ENCODE data around the gene FEM1C.

The FEM1C gene

DNA sequence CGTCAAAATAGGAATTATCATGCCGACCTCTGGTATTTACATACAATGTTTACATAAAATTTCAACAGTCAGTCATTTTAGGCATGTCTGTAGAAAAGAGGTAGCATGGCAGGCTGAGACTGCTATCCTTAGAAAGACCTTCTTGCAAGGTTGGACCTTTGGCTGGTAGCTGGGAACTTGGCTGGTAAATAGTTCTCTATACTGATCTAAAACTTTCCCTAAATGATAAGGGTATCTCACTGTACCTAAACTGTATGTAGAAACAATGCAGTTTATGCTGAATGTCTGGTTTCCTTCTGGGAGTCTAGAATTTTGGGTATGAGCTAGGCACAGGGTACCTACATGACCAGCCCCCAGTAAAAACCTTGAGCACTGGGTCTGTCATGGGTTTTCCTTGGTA, 18.0 kb downstream of the FEM1C start:
- Histone ChIP-seq H3K27ac (no peak overlapping the region), H3K4me3 (no peak overlapping the region), H3K9me3 (ENCODE audit: low read depth, low read length) (no peaks in the 10 kb centered on the region), H3K9ac (ENCODE audit: insufficient read length) (no peak overlapping the region), H3K36me3 (ENCODE audit: insufficient read depth, low read length) (peaks cover 53% of the 10 kb centered on the region)
- TF ChIP-seq FOXP2 (optimal IDR thresholded peaks at IDR 0.05; ENCODE audit: control extremely low read depth, extremely low read length, insufficient read depth) (no peak), POLR2AphosphoS5 (IDR thresholded peaks at IDR 0.05; ENCODE audit: borderline replicate concordance, low read depth, low read length) (no peak), EZH2 (IDR thresholded peaks at IDR 0.05) (no peak)
- no peak for DNase-seq (ENCODE audit: low read depth, low spot score)

DNA sequence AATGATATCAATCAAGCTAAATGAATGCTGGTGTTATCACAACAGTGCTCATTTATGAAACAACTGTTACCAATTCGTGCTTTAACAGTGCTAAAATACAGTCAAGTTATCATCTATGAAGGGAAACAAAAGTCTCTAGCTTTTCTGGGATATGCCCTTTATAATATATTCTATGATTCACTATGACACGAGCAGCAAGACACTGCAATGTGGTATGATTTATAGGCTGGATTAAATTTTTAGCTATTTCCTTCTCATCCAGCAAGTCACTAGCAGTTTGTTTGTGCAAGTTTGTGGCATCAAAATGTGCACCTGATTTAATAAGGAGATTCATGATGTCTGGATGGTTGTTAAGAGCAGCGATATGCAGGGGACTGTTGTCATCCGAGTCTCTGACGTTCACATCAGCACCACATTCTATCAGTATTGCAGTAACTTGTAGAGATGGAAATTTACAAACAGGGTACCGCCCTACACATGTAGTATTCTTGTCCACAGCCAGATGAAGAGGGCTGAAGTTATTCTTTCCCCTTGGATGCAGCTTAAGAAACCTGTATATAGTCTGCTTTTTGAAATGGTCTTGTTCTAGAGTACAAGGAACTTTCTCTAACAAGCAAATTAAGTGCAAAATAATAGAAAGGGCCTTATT, 20.3 kb downstream of the FEM1C start:
- H3K9me3 ChIP-seq (ENCODE audit: low read depth, low read length), result no peaks in the 10 kb centered on the region

GRCh38 chr5:115522832-115523403, 21.7 kb downstream of the FEM1C start:
- Histone ChIP-seq H3K9ac (ENCODE audit: insufficient read length) (no peak overlapping the region), H3K27ac (no peak overlapping the region), H3K9me3 (ENCODE audit: low read depth, low read length) (no peaks in the 10 kb centered on the region), H3K4me3 (no peak overlapping the region), H3K36me3 (ENCODE audit: insufficient read depth, low read length) (peaks cover 50% of the 10 kb centered on the region)
- TF ChIP-seq FOXP2 (optimal IDR thresholded peaks at IDR 0.05; ENCODE audit: control extremely low read depth, extremely low read length, insufficient read depth) (no peak), EZH2 (IDR thresholded peaks at IDR 0.05) (no peak), POLR2AphosphoS5 (IDR thresholded peaks at IDR 0.05; ENCODE audit: borderline replicate concordance, low read depth, low read length) (no peak)
- no peak for DNase-seq (ENCODE audit: low read depth, low spot score)

More for the DNA sequence above, 20.3 kb downstream of the FEM1C start:
- no peak overlapping the region for H3K9ac ChIP-seq (ENCODE audit: insufficient read length)
- no peak for DNase-seq (ENCODE audit: low read depth, low spot score)
- no peak for TF ChIP-seq POLR2AphosphoS5 (IDR thresholded peaks at IDR 0.05; ENCODE audit: borderline replicate concordance, low read depth, low read length)
- no peak for TF ChIP-seq EZH2 (IDR thresholded peaks at IDR 0.05)
- TF ChIP-seq FOXP2 (optimal IDR thresholded peaks at IDR 0.05; ENCODE audit: control extremely low read depth, extremely low read length, insufficient read depth), result no peak
- peaks cover 53% of the 10 kb centered on the region for H3K36me3 ChIP-seq (ENCODE audit: insufficient read depth, low read length)
- H3K4me3 ChIP-seq, result no peak overlapping the region
- H3K27ac ChIP-seq, result no peak overlapping the region

DNA sequence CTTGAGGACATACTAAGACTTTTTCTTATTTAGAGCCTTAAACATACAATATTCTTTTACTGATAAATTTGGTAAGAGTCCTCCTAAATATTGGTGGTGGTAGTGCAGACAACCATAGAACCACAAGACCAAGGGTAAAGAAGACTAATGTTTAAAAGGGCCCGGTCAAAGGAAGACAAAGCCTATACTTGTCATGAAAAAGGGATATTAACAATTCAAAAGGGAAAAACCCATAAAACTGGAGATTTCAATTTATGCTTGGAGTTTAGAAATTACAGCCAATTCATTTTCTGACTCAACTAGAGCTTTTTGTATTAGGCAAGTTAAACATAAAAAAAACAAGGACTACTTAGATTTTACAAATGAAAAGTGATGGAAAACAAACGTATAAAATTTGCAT, 24.4 kb downstream of the FEM1C start:
- TF ChIP-seq FOXP2 (optimal IDR thresholded peaks at IDR 0.05; ENCODE audit: control extremely low read depth, extremely low read length, insufficient read depth) (no peak), EZH2 (IDR thresholded peaks at IDR 0.05) (no peak), POLR2AphosphoS5 (IDR thresholded peaks at IDR 0.05; ENCODE audit: borderline replicate concordance, low read depth, low read length) (no peak)
- Histone ChIP-seq H3K9me3 (ENCODE audit: low read depth, low read length) (no peaks in the 10 kb centered on the region), H3K4me3 (no peak overlapping the region), H3K36me3 (ENCODE audit: insufficient read depth, low read length) (peaks cover 41% of the 10 kb centered on the region), H3K9ac (ENCODE audit: insufficient read length) (no peak overlapping the region), H3K27ac (no peak overlapping the region)
- DNase-seq (ENCODE audit: low read depth, low spot score), result no peak

GRCh38 chr5:115516372-115516771, 28.2 kb downstream of the FEM1C start:
- TF ChIP-seq POLR2AphosphoS5 (IDR thresholded peaks at IDR 0.05; ENCODE audit: borderline replicate concordance, low read depth, low read length) (no peak), EZH2 (IDR thresholded peaks at IDR 0.05) (no peak), FOXP2 (optimal IDR thresholded peaks at IDR 0.05; ENCODE audit: control extremely low read depth, extremely low read length, insufficient read depth) (no peak)
- no peak overlapping the region for H3K27ac ChIP-seq
- no peak for DNase-seq (ENCODE audit: low read depth, low spot score)
- no peak overlapping the region for H3K4me3 ChIP-seq
- H3K36me3 ChIP-seq (ENCODE audit: insufficient read depth, low read length), result peaks cover 12% of the 10 kb centered on the region
- no peaks in the 10 kb centered on the region for H3K9me3 ChIP-seq (ENCODE audit: low read depth, low read length)
- no peak overlapping the region for H3K9ac ChIP-seq (ENCODE audit: insufficient read length)

DNA sequence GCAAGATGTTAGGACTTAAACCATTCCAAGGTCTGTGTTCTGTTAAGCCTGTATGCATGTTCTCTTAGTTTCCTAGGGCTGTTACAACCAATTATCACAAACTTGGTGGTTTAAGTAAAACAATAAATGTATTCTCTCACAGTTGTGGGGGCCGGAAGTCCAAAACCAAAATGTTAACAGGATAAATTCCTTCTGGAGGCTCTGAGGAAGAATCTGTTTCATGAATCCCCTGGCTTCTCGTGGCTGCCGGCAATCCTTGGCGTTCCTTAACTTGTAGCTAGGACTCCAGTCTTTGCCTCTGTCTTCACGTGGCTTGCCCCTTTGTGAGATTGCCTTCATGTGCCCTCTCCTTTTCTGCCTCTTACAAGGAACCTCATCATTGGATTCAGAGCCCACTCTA, 30.4 kb downstream of the FEM1C start:
- Histone ChIP-seq H3K27ac (peak overlapping the region; percentile 32; the same call in 1 of the 2 replicates), H3K36me3 (ENCODE audit: insufficient read depth, low read length) (peaks cover 2% of the 10 kb centered on the region; the same call in 1 of the 2 replicates), H3K9ac (ENCODE audit: insufficient read length) (peak overlapping the region; percentile 10), H3K9me3 (ENCODE audit: low read depth, low read length) (no peaks in the 10 kb centered on the region), H3K4me3 (peak overlapping the region; percentile 14; the same call in 1 of the 2 replicates)
- DNase-seq (ENCODE audit: low read depth, low spot score), result peak; percentile 45
- TF ChIP-seq EZH2 (IDR thresholded peaks at IDR 0.05) (no peak), FOXP2 (optimal IDR thresholded peaks at IDR 0.05; ENCODE audit: control extremely low read depth, extremely low read length, insufficient read depth) (no peak), POLR2AphosphoS5 (IDR thresholded peaks at IDR 0.05; ENCODE audit: borderline replicate concordance, low read depth, low read length) (no peak)

DNA sequence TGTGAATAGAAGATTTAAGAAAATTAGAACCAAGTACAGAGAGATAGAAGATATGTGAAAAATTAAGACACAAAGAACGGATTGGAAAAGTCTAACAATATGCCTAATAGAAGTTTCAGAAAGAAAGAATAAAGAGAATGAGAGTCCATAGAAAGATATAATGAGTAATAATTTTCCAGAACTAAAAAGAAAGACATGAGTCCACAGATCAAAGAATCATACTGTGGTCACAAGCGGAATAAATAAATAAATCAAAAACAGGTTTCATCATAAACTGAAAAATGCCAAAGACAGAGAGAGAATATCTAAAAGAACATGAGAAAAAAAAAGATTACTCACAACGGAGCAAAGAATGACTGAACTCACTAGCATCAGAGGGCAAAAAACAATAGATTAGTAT, 32.9 kb downstream of the FEM1C start:
- Histone ChIP-seq H3K36me3 (ENCODE audit: insufficient read depth, low read length) (no peaks in the 10 kb centered on the region; the same call in 1 of the 2 replicates), H3K9me3 (ENCODE audit: low read depth, low read length) (no peaks in the 10 kb centered on the region), H3K27ac (no peak overlapping the region), H3K4me3 (no peak overlapping the region), H3K9ac (ENCODE audit: insufficient read length) (no peak overlapping the region)
- no peak for TF ChIP-seq EZH2 (IDR thresholded peaks at IDR 0.05)
- TF ChIP-seq POLR2AphosphoS5 (IDR thresholded peaks at IDR 0.05; ENCODE audit: borderline replicate concordance, low read depth, low read length), result no peak
- TF ChIP-seq FOXP2 (optimal IDR thresholded peaks at IDR 0.05; ENCODE audit: control extremely low read depth, extremely low read length, insufficient read depth), result no peak
- DNase-seq (ENCODE audit: low read depth, low spot score), result no peak

GRCh38 chr5:115510145-115510645, 34.4 kb downstream of the FEM1C start:
- TF ChIP-seq POLR2AphosphoS5 (IDR thresholded peaks at IDR 0.05; ENCODE audit: borderline replicate concordance, low read depth, low read length) (no peak), EZH2 (IDR thresholded peaks at IDR 0.05) (no peak), FOXP2 (optimal IDR thresholded peaks at IDR 0.05; ENCODE audit: control extremely low read depth, extremely low read length, insufficient read depth) (no peak)
- H3K9ac ChIP-seq (ENCODE audit: insufficient read length), result no peak overlapping the region
- no peaks in the 10 kb centered on the region for H3K9me3 ChIP-seq (ENCODE audit: low read depth, low read length)
- DNase-seq (ENCODE audit: low read depth, low spot score), result no peak
- no peak overlapping the region for H3K27ac ChIP-seq
- H3K36me3 ChIP-seq (ENCODE audit: insufficient read depth, low read length), result no peaks in the 10 kb centered on the region; the same call in 1 of the 2 replicates
- H3K4me3 ChIP-seq, result no peak overlapping the region

Measured in SK-N-MC (cell line).